Stimulated activated CD8-positive, alpha-beta memory T cell treated with anti-CD3 and anti-CD28 coated beads, Interleukin-15, amount 100 ng/mL, for 4 hours (primary cell): ENCODE results near the gene MCRIP1.

Source experiments
- DNase-seq, 2 donors: peaks; one replicate each; pipeline ENCODE4 v3.0.0-alpha.2; 2020; ENCODE audit warnings: low read depth in 2 of 2

Gene MCRIP1

GRCh38 chr17:81833160-81833920 is at the start of gene MCRIP1:
Gene MCRIP1 (minus strand): TSS chr17:81833291. CDS start chr17:81824506, 8,785 bp downstream.
- peak; percentile 84 to 92 for DNase-seq

GRCh38 chr17:81879121-81879520 is 46.0 kb upstream of the MCRIP1 start:
- no peak for DNase-seq

GRCh38 chr17:81878294-81878693 is 45.2 kb upstream of the MCRIP1 start:
- no peak for DNase-seq

GRCh38 chr17:81877569-81877968 is 44.5 kb upstream of the MCRIP1 start:
- DNase-seq, result no peak

- DNase-seq, result peak; percentile 92 to 95
Observed at GRCh38 chr17:81871387-81872230, 38.5 kb upstream of the MCRIP1 start.

- no peak for DNase-seq
Observed at GRCh38 chr17:81870981-81871386, 37.9 kb upstream of the MCRIP1 start, which contains the start of gene ARHGDIA. Gene ARHGDIA (minus strand): TSS chr17:81871337. CDS start chr17:81869930, 1,407 bp downstream.

GRCh38 chr17:81870131-81870980 is 37.3 kb upstream of the MCRIP1 start:
- no peak for DNase-seq

- DNase-seq, result no peak
Observed at GRCh38 chr17:81869221-81870130, 36.4 kb upstream of the MCRIP1 start.

- DNase-seq, result no peak
Observed at GRCh38 chr17:81868674-81869220, 35.7 kb upstream of the MCRIP1 start.

GRCh38 chr17:81867991-81868673 is 35.0 kb upstream of the MCRIP1 start:
- no peak for DNase-seq

GRCh38 chr17:81867170-81867990 is 34.3 kb upstream of the MCRIP1 start:
- no peak for DNase-seq

- DNase-seq, result no peak
Observed at GRCh38 chr17:81866440-81867169, 33.5 kb upstream of the MCRIP1 start.

GRCh38 chr17:81865733-81866439 is 32.8 kb upstream of the MCRIP1 start:
- DNase-seq, result no peak

- no peak for DNase-seq
Observed at GRCh38 chr17:81865358-81865732, 32.3 kb upstream of the MCRIP1 start.

- DNase-seq, result no peak
Observed at GRCh38 chr17:81863833-81864768, 31.0 kb upstream of the MCRIP1 start.

GRCh38 chr17:81863123-81863675 is 30.1 kb upstream of the MCRIP1 start:
- DNase-seq, result no peak
